Heart right ventricle (tissue), 16 donors: ENCODE data around the gene GNPAT. TPM values are rescaled to one million over a fixed set of nuclear protein-coding genes. Genes with fewer than 3 reads are reported as not detected.
"Not testable (repeated sequence)": the region's sequence is repeated elsewhere in the genome, so short reads cannot be mapped to it uniquely, and the experiment has no call there.

Experiments used
- ATAC-seq, 8 donors: fragments of 200-7000 bp; cut with Tn5 transposase; one replicate each; pipeline ENCODE4 v1.9.1; 2020; ENCODE audit warnings: mild to moderate bottlenecking in 8 of 8, moderate library complexity in 8 of 8, moderate number of reproducible peaks in 1 of 8
- DNase-seq, 2 donors: peaks; one replicate each; pipeline ENCODE4 v3.0.0-alpha.2; 2020
- H3K27ac ChIP-seq, 10 donors: fragments of 200-600 bp; sonication (generic) in 2 of 10; one replicate each; pipeline versions ENCODE4 v1.5.0 to v1.8.0; 2020 to 2022; ENCODE audit warnings: mild to moderate bottlenecking in 3 of 10
- H3K27me3 ChIP-seq, 7 donors: fragments of 200-600 bp; one replicate each; pipeline ENCODE4 v1.8.0; 2021 to 2022; ENCODE audit warnings: mild to moderate bottlenecking in 2 of 7
- H3K36me3 ChIP-seq, 9 donors: fragments of 200-600 bp; sonication (generic) in 1 of 9; one replicate each; pipeline versions ENCODE4 v1.5.0 to v1.8.0; 2020 to 2022; ENCODE audit warnings: mild to moderate bottlenecking in 2 of 9
- H3K4me1 ChIP-seq, 9 donors: fragments of 200-600 bp; sonication (generic) in 1 of 9; one replicate each; pipeline versions ENCODE4 v1.5.0 to v1.8.0; 2020 to 2022; ENCODE audit warnings: mild to moderate bottlenecking in 4 of 9
- H3K4me3 ChIP-seq, 10 donors: fragments of 200-600 bp; sonication (generic) in 2 of 10; one replicate each; pipeline versions ENCODE4 v1.5.0 to v1.8.0; 2020 to 2022; ENCODE audit warnings: mild to moderate bottlenecking in 7 of 10, moderate library complexity in 2 of 10
- H3K9me3 ChIP-seq, 11 donors: fragments of 200-600 bp in 10 of 11; sonication (generic) in 2 of 11; one replicate each; pipeline versions ENCODE4 v1.5.0 to v1.8.0; 2013 to 2022; ENCODE audit warnings: mild to moderate bottlenecking in 2 of 11, control low read depth in 1 of 11, moderate library complexity in 1 of 11
- WGBS, 2 donors: extraction: QIAGEN DNeasy Blood & Tissue Kit; methylation state at CpG; one replicate each; pipeline ENCODE4 v1.1.7; 2013; ENCODE audit warnings: inconsistent platforms in 1 of 2; 5-methylcytosine and 5-hydroxymethylcytosine counted together
- intact Hi-C, 10 donors: fragments of 100-400 bp; cut with DNase I; formaldehyde crosslinking; loops; one replicate each; pipeline versions ENCODE4 v1.11.1 to v1.14.2; 2022
- polyA plus RNA-seq, 2 donors: library from polyadenylated mRNA; stranded (reverse); fragments of 200-250 nt; gene quantifications; one replicate each; pipeline ENCODE4 v1.2.3, GENCODE V29; 2013
- total RNA-seq, 10 donors: library from RNA; stranded (reverse); fragmentation: NEBNext Ultra II Directional in 3 of 10; extraction: Animal tissue kit (Norgen Biotek cat#: 25700) in 3 of 10; gene quantifications; one replicate each; pipeline versions ENCODE4 v1.2.1 to v1.2.4, GENCODE V29; 2021 to 2023
- TF ChIP-seq, protein P1 (sequence below), 9 donors: fragments of 200-600 bp; sonication (generic) in 2 of 9; IDR thresholded peaks; one replicate each; pipeline versions ENCODE4 v1.5.0 to v1.8.0; 2021 to 2022; ENCODE audit warnings: antibody characterized with exemption in 9 of 9, mild to moderate bottlenecking in 5 of 9, moderate library complexity in 1 of 9
- donor health status: Arrhythmogenic right ventricular cardiomyopathy.
- donor health status: ischemic (EF 13 %, LVEDD 7.1; RV severe dilation, severe dysfunction).
- donor health status: healthy with polysubstance abuse.
- donor health status: DM: no; HTN: yes; CAD: no.
- donor health status: DM: no; HTN: no; CAD: no.
- donor health status: ischemic (EF 25% LVEDD 6.9; RV normal size, moderate dysfunction).
- donor health status: ischemic (EF 25% LVEDD 5.7; RV mildly dilated, moderate dysfunction).
- donor health status: healthy.
- donor health status: DM: yes; HTN: yes; CAD: no.
- donor health status: Ischemic cardiomyopathy.
- donor health status: ischemic (EF 35%, LVEDD 5.7; RV mildly dilated, moderate dysfunction).
- donor health status: nonischemic (EF 11% LVEDD 7.7; RV severe dilation, severe dysfunction).
- donor health status: DM: yes; HTN: yes; CAD: no.
- donor health status: PGD.
- donor health status: ischemic (EF 29% LVEDD 5.4; RV normal size, mild dysfunction).
- donor health status: nonischemic (EF 23%, LVEDD 6.1; RV moderate dilation, normal function).

Gene GNPAT
- total and polyA plus RNA-seq, 12 donors: 40.3 to 74.0 (median 51.8) TPM

DNA sequence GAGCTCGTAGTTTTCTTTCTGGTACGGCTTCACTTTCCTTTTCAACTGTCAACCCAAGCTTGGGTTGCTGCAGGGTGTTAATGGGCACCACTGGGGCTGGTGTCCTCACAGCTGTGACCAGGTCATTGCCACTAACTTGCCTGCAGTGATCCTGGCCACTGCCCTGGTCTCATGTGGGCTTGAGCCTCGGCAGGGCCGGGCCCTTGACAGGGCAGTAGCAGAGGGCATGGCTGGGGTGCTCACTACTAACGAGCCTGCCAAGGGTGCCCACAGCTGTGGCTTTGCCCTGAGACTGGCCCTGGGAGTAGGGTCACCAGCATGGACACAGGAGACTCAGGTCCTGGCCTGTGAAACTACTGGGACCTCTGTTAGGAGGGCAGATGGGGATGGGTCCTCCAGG lies 31.5 kb upstream of the GNPAT start:
- DNase-seq: no peak
- no peak for ATAC-seq
- intact Hi-C loops: loop anchor here in 1 of 10 donors (10.0 kb wide), 1 partner anchor 195 kb away; no protein-coding TSS in a partner anchor
- WGBS, 2 donors: 88 to 93% methylated on average over 5 of the region's 5 CpGs
- Histone ChIP-seq H3K4me1 (peaks cover 0 to 9% (median 0%) of the 10 kb centered on the region in 9 donors), H3K4me3 (no peak overlapping the region), H3K9me3 (no peaks in the 10 kb centered on the region), H3K27ac (no peak overlapping the region), H3K36me3 (no peaks in the 10 kb centered on the region), H3K27me3 (peaks cover 0 to 13% (median 0%) of the 10 kb centered on the region in 7 donors)
- TF ChIP-seq, protein P1, sequence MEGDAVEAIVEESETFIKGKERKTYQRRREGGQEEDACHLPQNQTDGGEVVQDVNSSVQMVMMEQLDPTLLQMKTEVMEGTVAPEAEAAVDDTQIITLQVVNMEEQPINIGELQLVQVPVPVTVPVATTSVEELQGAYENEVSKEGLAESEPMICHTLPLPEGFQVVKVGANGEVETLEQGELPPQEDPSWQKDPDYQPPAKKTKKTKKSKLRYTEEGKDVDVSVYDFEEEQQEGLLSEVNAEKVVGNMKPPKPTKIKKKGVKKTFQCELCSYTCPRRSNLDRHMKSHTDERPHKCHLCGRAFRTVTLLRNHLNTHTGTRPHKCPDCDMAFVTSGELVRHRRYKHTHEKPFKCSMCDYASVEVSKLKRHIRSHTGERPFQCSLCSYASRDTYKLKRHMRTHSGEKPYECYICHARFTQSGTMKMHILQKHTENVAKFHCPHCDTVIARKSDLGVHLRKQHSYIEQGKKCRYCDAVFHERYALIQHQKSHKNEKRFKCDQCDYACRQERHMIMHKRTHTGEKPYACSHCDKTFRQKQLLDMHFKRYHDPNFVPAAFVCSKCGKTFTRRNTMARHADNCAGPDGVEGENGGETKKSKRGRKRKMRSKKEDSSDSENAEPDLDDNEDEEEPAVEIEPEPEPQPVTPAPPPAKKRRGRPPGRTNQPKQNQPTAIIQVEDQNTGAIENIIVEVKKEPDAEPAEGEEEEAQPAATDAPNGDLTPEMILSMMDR (IDR thresholded peaks at IDR 0.05): no peak

DNA sequence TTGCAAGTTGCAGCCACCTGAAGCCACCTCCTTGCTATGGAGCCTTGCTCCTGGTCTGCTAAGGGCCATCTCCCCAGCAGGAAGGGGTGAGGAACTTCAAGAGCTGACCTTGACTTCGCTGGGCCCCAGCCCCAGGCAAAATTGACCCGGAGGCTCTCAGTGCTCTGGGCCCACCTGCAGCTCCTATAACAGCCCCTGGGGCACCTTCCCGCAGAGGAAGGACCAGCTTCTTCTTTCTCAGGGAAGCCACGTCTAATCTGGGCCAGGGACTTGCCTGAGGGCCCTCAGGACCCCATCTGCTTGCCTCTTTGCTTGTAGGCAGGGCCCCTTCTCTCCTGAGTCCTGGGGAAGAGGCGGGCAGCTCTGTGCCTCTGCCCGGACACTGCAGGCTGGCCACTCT lies 30.9 kb upstream of the GNPAT start:
- no peak for DNase-seq
- peaks cover 0 to 17% (median 0%) of the 10 kb centered on the region in 7 donors for H3K27me3 ChIP-seq
- no peak overlapping the region for H3K27ac ChIP-seq
- WGBS, 2 donors: 94 to 95% methylated on average over 6 of the region's 6 CpGs
- intact Hi-C loops: loop anchor here (2.0 to 10.0 kb wide), 9 partner anchors 115 to 415 kb away; no protein-coding TSS in a partner anchor
- ATAC-seq: no peak
- peaks cover 0 to 9% (median 0%) of the 10 kb centered on the region in 9 donors for H3K4me1 ChIP-seq
- H3K4me3 ChIP-seq: no peak overlapping the region
- H3K9me3 ChIP-seq: no peaks in the 10 kb centered on the region
- TF ChIP-seq, protein P1 (IDR thresholded peaks at IDR 0.05): no peak
- no peaks in the 10 kb centered on the region for H3K36me3 ChIP-seq

DNA sequence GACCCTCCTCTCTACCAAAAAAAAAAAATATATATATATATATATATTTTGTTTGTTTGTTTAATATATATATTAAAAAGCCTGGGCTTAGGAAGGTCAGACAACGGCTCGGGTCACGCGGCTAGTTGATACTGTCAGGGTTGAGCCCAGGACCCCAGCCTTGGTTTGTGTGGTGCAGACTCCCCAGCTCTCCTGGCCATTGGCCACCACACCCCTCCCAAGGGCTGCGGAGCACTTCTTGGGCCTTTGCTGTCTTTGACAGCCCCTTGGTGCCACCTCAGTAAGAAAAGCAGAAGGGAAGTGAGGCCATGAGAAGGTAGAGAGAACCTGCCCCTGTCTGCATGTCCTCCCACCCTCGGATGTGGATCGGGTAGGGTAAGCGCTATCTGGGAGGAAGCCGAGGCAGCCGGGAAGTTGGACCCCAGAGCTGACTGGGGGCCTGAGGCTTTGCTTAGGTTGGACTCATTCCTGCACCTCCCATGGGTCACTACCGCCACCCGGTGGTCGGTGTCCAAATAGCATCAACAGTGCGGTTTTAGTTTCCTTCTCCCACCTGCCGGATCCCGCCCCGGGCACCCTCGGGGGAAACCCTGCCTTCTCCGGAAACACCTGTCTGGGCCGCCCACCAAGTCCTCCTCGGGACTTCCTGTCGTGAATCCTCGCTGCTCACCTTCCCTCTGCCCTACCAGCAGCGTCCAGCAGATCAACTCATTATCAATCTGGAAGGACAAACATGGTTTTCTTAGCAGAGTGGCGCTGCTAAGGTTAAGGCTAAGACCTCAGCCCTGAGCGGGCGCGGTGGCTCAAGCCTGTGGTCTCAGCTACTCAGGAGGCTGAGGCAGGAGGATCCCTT lies 29.8 kb upstream of the GNPAT start:
- Histone ChIP-seq H3K27me3 (peaks cover 0 to 24% (median 0%) of the 10 kb centered on the region in 7 donors), H3K9me3 (no peaks in the 10 kb centered on the region), H3K27ac (no peak overlapping the region), H3K36me3 (no peaks in the 10 kb centered on the region), H3K4me3 (peak overlapping the region in 9 of 10 donors; percentile 14 to 54 (median 44)), H3K4me1 (peaks cover 0 to 11% (median 0%) of the 10 kb centered on the region in 9 donors)
- TF ChIP-seq, protein P1 (IDR thresholded peaks at IDR 0.05): peak; percentile 75 to 96 (median 94)
- intact Hi-C loops: loop anchor here (1.0 to 10.0 kb wide), 10 partner anchors 116 to 416 kb away; no protein-coding TSS in a partner anchor
- WGBS, 2 donors: 18% methylated on average over 28 of the region's 28 CpGs
- ATAC-seq (peak; percentile 73 to 87 (median 84)), DNase-seq (peak; percentile 71 to 79)

DNA sequence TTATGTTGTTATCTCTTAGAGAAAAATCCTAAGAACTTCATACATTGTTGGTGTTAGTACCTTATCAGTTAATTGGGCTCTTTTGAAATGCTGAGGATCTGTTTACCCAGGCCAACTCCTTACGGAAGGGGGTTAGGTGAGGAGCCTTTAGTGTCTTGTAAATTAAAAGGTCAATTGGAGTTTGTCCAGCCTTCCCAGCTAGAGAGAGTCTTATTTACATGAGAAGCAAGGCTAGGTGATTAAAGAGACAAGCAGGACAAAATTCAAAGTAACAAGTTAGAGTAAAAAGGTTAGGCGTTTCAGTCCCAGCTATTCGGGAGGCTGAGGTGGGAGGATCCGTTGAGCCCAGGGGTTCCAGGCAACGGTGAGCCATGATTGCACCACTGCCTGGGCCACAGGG lies 28.7 kb upstream of the GNPAT start:
- DNase-seq, ATAC-seq: not testable (repeated sequence)
- intact Hi-C loops: loop anchor here in 6 of 10 donors (5.0 to 10.0 kb wide), 6 partner anchors 118 to 418 kb away; no protein-coding TSS in a partner anchor

More for the DNA sequence above, 28.7 kb upstream of the GNPAT start:
- H3K36me3 ChIP-seq, H3K27ac ChIP-seq, H3K4me3 ChIP-seq, H3K9me3 ChIP-seq: not testable (repeated sequence)
- Histone ChIP-seq H3K4me1 (peaks cover 0 to 11% (median 0%) of the 10 kb centered on the region in 9 donors), H3K27me3 (peaks cover 0 to 33% (median 0%) of the 10 kb centered on the region in 7 donors)
- WGBS, 2 donors: 60 to 65% methylated on average over 5 of the region's 5 CpGs
